Measurements from ENCODE around the gene TRIM10.

DNA sequence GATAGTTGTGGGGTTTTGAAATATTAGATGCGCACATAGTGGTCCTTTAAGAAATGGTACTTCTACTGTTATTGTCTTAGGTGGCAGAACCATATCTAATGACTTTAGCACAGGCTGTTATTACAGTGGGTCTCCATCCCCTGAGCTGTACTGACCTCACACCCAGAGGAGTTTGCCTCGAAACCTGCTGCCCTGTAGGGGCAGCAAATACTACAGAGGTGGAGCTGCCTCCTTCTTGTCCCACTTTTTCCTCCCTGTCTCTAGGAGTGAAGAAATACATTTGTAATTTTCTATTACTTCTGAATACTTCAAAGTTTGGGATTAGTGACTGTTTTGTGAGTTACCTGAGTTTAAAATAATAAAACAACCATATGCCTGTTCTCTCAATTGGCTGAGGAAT, 56.4 kb downstream of the TRIM10 start:
- TF ChIP-seq, protein P1, sequence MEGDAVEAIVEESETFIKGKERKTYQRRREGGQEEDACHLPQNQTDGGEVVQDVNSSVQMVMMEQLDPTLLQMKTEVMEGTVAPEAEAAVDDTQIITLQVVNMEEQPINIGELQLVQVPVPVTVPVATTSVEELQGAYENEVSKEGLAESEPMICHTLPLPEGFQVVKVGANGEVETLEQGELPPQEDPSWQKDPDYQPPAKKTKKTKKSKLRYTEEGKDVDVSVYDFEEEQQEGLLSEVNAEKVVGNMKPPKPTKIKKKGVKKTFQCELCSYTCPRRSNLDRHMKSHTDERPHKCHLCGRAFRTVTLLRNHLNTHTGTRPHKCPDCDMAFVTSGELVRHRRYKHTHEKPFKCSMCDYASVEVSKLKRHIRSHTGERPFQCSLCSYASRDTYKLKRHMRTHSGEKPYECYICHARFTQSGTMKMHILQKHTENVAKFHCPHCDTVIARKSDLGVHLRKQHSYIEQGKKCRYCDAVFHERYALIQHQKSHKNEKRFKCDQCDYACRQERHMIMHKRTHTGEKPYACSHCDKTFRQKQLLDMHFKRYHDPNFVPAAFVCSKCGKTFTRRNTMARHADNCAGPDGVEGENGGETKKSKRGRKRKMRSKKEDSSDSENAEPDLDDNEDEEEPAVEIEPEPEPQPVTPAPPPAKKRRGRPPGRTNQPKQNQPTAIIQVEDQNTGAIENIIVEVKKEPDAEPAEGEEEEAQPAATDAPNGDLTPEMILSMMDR (IDR thresholded peaks at IDR 0.05; ENCODE audit: low read depth, low read length, missing input control) = no peak
- TF ChIP-seq GABPA (IDR thresholded peaks at IDR 0.05 in 1 of 2, conservative IDR thresholded peaks at IDR 0.05 in 1 of 2) (no peak), SP1 (IDR thresholded peaks at IDR 0.05) (no peak), TAF1 (conservative IDR thresholded peaks at IDR 0.05) (no peak), FOXA1 (IDR thresholded peaks at IDR 0.05) (no peak), RAD21 (IDR thresholded peaks at IDR 0.05) (no peak), JUND (IDR thresholded peaks at IDR 0.05) (no peak), HNF4G (IDR thresholded peaks at IDR 0.05) (no peak), RXRA (IDR thresholded peaks at IDR 0.05) (no peak), NR2F2 (IDR thresholded peaks at IDR 0.05) (no peak)
- TF ChIP-seq, protein P2, sequence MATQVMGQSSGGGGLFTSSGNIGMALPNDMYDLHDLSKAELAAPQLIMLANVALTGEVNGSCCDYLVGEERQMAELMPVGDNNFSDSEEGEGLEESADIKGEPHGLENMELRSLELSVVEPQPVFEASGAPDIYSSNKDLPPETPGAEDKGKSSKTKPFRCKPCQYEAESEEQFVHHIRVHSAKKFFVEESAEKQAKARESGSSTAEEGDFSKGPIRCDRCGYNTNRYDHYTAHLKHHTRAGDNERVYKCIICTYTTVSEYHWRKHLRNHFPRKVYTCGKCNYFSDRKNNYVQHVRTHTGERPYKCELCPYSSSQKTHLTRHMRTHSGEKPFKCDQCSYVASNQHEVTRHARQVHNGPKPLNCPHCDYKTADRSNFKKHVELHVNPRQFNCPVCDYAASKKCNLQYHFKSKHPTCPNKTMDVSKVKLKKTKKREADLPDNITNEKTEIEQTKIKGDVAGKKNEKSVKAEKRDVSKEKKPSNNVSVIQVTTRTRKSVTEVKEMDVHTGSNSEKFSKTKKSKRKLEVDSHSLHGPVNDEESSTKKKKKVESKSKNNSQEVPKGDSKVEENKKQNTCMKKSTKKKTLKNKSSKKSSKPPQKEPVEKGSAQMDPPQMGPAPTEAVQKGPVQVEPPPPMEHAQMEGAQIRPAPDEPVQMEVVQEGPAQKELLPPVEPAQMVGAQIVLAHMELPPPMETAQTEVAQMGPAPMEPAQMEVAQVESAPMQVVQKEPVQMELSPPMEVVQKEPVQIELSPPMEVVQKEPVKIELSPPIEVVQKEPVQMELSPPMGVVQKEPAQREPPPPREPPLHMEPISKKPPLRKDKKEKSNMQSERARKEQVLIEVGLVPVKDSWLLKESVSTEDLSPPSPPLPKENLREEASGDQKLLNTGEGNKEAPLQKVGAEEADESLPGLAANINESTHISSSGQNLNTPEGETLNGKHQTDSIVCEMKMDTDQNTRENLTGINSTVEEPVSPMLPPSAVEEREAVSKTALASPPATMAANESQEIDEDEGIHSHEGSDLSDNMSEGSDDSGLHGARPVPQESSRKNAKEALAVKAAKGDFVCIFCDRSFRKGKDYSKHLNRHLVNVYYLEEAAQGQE (IDR thresholded peaks at IDR 0.05) = no peak
- TF ChIP-seq, protein P3, sequence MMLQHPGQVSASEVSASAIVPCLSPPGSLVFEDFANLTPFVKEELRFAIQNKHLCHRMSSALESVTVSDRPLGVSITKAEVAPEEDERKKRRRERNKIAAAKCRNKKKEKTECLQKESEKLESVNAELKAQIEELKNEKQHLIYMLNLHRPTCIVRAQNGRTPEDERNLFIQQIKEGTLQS (IDR thresholded peaks at IDR 0.05) = no peak
- TF ChIP-seq, protein P4, sequence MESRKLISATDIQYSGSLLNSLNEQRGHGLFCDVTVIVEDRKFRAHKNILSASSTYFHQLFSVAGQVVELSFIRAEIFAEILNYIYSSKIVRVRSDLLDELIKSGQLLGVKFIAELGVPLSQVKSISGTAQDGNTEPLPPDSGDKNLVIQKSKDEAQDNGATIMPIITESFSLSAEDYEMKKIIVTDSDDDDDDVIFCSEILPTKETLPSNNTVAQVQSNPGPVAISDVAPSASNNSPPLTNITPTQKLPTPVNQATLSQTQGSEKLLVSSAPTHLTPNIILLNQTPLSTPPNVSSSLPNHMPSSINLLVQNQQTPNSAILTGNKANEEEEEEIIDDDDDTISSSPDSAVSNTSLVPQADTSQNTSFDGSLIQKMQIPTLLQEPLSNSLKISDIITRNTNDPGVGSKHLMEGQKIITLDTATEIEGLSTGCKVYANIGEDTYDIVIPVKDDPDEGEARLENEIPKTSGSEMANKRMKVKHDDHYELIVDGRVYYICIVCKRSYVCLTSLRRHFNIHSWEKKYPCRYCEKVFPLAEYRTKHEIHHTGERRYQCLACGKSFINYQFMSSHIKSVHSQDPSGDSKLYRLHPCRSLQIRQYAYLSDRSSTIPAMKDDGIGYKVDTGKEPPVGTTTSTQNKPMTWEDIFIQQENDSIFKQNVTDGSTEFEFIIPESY (IDR thresholded peaks at IDR 0.05) = no peak

All from liver (tissue), 3 donors.